Measurements from ENCODE around the gene CD14.

- TF ChIP-seq CTCF (IDR thresholded peaks at IDR 0.05) (no peak), FOSL2 (IDR thresholded peaks at IDR 0.05) (no peak), FOSL2 (CRISPR knock-in tag; IDR thresholded peaks at IDR 0.05) (no peak)
Measured at GRCh38 chr5:140631831-140632365, 1.1 kb downstream of the CD14 start.
